H9 (cell line): ENCODE data around the gene VAV3. TPM values are rescaled to one million over a fixed set of nuclear protein-coding genes. Genes with fewer than 3 reads are reported as not detected.

ENCODE experiments used
- DNase-seq: peaks from one replicate; pipeline ENCODE4 v3.0.0-alpha.2; 2017
- H2AFZ ChIP-seq: one replicate; pipeline ENCODE4 v1.6.1; 2013; ENCODE audit warnings: mild to moderate bottlenecking, low read length, control low read depth, moderate library complexity
- H2AK5ac ChIP-seq: 2 replicates; pipeline ENCODE4 v1.6.1; 2013; ENCODE audit warnings: low read length, control low read depth, mixed read lengths; ENCODE audit not compliant: insufficient read length
- H2BK120ac ChIP-seq: one replicate; pipeline ENCODE4 v1.6.1; 2013; ENCODE audit warnings: low read depth, mild to moderate bottlenecking, low read length, control low read depth, inconsistent platforms; ENCODE audit not compliant: poor library complexity, severe bottlenecking
- H2BK12ac ChIP-seq: 2 replicates; pipeline ENCODE4 v1.6.1; 2013; ENCODE audit warnings: low read length, control low read depth, mixed read lengths, low read depth; ENCODE audit not compliant: insufficient read length
- H2BK15ac ChIP-seq: 2 replicates; pipeline ENCODE4 v1.6.1; 2013; ENCODE audit warnings: low read depth, low read length, control low read depth
- H2BK20ac ChIP-seq: one replicate; pipeline ENCODE4 v1.6.1; 2013; ENCODE audit warnings: low read depth, mild to moderate bottlenecking, low read length, control low read depth, inconsistent platforms; ENCODE audit not compliant: poor library complexity, severe bottlenecking
- H2BK5ac ChIP-seq: 2 replicates; pipeline ENCODE4 v1.6.1; 2013; ENCODE audit warnings: low read length, control low read depth, mixed read lengths; ENCODE audit not compliant: insufficient read length
- H3K14ac ChIP-seq: 2 replicates; pipeline ENCODE4 v1.6.1; 2013; ENCODE audit warnings: low read length, control low read depth; ENCODE audit not compliant: insufficient read depth
- H3K18ac ChIP-seq: 2 replicates; pipeline ENCODE4 v1.6.1; 2013; ENCODE audit warnings: low read depth, mild to moderate bottlenecking, mixed read lengths, low read length, control low read depth; ENCODE audit not compliant: insufficient read length
- H3K23ac ChIP-seq: 2 replicates; pipeline ENCODE4 v1.6.1; 2013; ENCODE audit warnings: low read length, control low read depth, mixed read lengths, low read depth; ENCODE audit not compliant: insufficient read length
- H3K23me2 ChIP-seq: 2 replicates; pipeline ENCODE4 v1.6.1; 2013; ENCODE audit warnings: low read depth, mild to moderate bottlenecking, mixed read lengths, low read length, control low read depth; ENCODE audit not compliant: insufficient read length, poor library complexity, severe bottlenecking
- H3K27ac ChIP-seq: 2 replicates; pipeline ENCODE4 v1.5.1; 2013; ENCODE audit warnings: low read length, control low read depth, mixed read lengths, low read depth; ENCODE audit not compliant: insufficient read length
- H3K27me3 ChIP-seq: 2 replicates; pipeline ENCODE4 v1.6.1; 2013; ENCODE audit warnings: low read length, control low read depth, inconsistent platforms; ENCODE audit not compliant: insufficient read depth
- H3K4ac ChIP-seq: 2 replicates; pipeline ENCODE4 v1.6.1; 2013; ENCODE audit warnings: low read depth, mild to moderate bottlenecking, control low read depth, inconsistent platforms, low read length, moderate library complexity
- H3K4me1 ChIP-seq: 2 replicates; pipeline ENCODE4 v1.6.1; 2013; ENCODE audit warnings: low read length, control low read depth, inconsistent platforms; ENCODE audit not compliant: insufficient read depth
- H3K4me2 ChIP-seq: 2 replicates; pipeline ENCODE4 v1.6.1; 2013; ENCODE audit warnings: low read length, control low read depth, mixed read lengths; ENCODE audit not compliant: insufficient read length, insufficient read depth
- H3K56ac ChIP-seq: 2 replicates; pipeline ENCODE4 v1.6.1; 2013; ENCODE audit warnings: low read depth, mild to moderate bottlenecking, mixed read lengths, low read length, control low read depth; ENCODE audit not compliant: insufficient read length
- H3K79me1 ChIP-seq: 2 replicates; pipeline ENCODE4 v1.6.1; 2013; ENCODE audit warnings: low read depth, mild to moderate bottlenecking, moderate library complexity, low read length, control low read depth, inconsistent platforms; ENCODE audit not compliant: insufficient read depth, poor library complexity, severe bottlenecking
- H3K79me2 ChIP-seq: 2 replicates; pipeline ENCODE4 v1.6.1; 2013; ENCODE audit warnings: low read length, control low read depth, inconsistent platforms; ENCODE audit not compliant: insufficient read depth
- H3K9ac ChIP-seq: 2 replicates; pipeline ENCODE4 v1.6.1; 2013; ENCODE audit warnings: low read length, control low read depth, mixed read lengths; ENCODE audit not compliant: insufficient read length; ENCODE audit errors: extremely low read depth
- H3K9me3 ChIP-seq: one replicate; pipeline ENCODE4 v1.6.1; 2013; ENCODE audit warnings: low read depth, low read length, inconsistent platforms; ENCODE audit not compliant: control insufficient read depth
- H3T11ph ChIP-seq: one replicate; pipeline ENCODE4 v1.6.1; 2013; ENCODE audit warnings: mild to moderate bottlenecking, low read length, control low read depth, inconsistent platforms
- H4K20me1 ChIP-seq: one replicate; pipeline ENCODE4 v1.6.1; 2013; ENCODE audit not compliant: control insufficient read depth, insufficient read length, insufficient read depth
- H4K5ac ChIP-seq: 2 replicates; pipeline ENCODE4 v1.6.1; 2013; ENCODE audit warnings: low read depth, mild to moderate bottlenecking, mixed read lengths, low read length, control low read depth; ENCODE audit not compliant: insufficient read length
- H4K8ac ChIP-seq: replicated peaks from 2 replicates; pipeline ENCODE4 v1.6.1; 2013; ENCODE audit warnings: low read length, control low read depth, mixed read lengths, low read depth; ENCODE audit not compliant: insufficient read length
- H4K91ac ChIP-seq: 2 replicates; pipeline ENCODE4 v1.6.1; 2013; ENCODE audit warnings: low read depth, mild to moderate bottlenecking, moderate library complexity, mixed read lengths, low read length, control low read depth; ENCODE audit not compliant: insufficient read length
- H3K27ac Mint-ChIP-seq, 3 experiments: 2 replicates in 2 of 3; 3 replicates in 1 of 3; pipeline ENCODE4 v1.8.0; 2020 to 2021; ENCODE audit warnings: mixed read lengths in 3 of 3, mild to moderate bottlenecking in 1 of 3, moderate library complexity in 1 of 3
- H3K27me3 Mint-ChIP-seq: 2 replicates; pipeline ENCODE4 v1.8.0; 2021; ENCODE audit warnings: low read depth, mild to moderate bottlenecking, moderate library complexity, mixed read lengths
- H3K36me3 Mint-ChIP-seq, 3 experiments: 2 replicates in 2 of 3; 3 replicates in 1 of 3; pipeline ENCODE4 v1.8.0; 2020 to 2021; ENCODE audit warnings: low read depth in 3 of 3, mixed read lengths in 3 of 3; ENCODE audit not compliant: insufficient read depth in 1 of 3
- H3K4me1 Mint-ChIP-seq, 2 experiments: 2 replicates each; pipeline ENCODE4 v1.8.0; 2020; ENCODE audit warnings: mixed read lengths in 2 of 2
- H3K4me3 Mint-ChIP-seq, 2 experiments: 2 replicates in 1 of 2; 3 replicates in 1 of 2; pipeline ENCODE4 v1.8.0; 2020 to 2021; ENCODE audit warnings: mild to moderate bottlenecking in 2 of 2, mixed read lengths in 2 of 2, moderate library complexity in 1 of 2
- H3K9me3 Mint-ChIP-seq, 2 experiments: 2 replicates in 1 of 2; 3 replicates in 1 of 2; pipeline ENCODE4 v1.8.0; 2020; ENCODE audit warnings: mild to moderate bottlenecking in 2 of 2, mixed read lengths in 2 of 2, moderate library complexity in 1 of 2
- WGBS: extraction: QIAGEN DNeasy Blood & Tissue Kit; methylation state at CpG from one replicate; pipeline ENCODE4 v1.1.7; 2013; ENCODE audit warnings: missing lambda C conversion rate, low lambda C conversion rate, mixed read lengths; ENCODE audit not compliant: insufficient read length; ENCODE audit errors: extremely low coverage; 5-methylcytosine and 5-hydroxymethylcytosine counted together
- total RNA-seq: library from RNA; stranded (reverse); gene quantifications from 2 replicates; pipeline ENCODE4 v1.2.1, GENCODE V29; 2021
- TF ChIP-seq, protein P1 (sequence below): fragments of 200-600 bp; sonication (generic); conservative IDR thresholded peaks from 3 replicates; pipeline ENCODE4 v1.8.0; 2021; ENCODE audit warnings: antibody characterized with exemption, mild to moderate bottlenecking

VAV3 gene
- total RNA-seq, 1 experiment from 2014 or later = 5.1 TPM

DNA sequence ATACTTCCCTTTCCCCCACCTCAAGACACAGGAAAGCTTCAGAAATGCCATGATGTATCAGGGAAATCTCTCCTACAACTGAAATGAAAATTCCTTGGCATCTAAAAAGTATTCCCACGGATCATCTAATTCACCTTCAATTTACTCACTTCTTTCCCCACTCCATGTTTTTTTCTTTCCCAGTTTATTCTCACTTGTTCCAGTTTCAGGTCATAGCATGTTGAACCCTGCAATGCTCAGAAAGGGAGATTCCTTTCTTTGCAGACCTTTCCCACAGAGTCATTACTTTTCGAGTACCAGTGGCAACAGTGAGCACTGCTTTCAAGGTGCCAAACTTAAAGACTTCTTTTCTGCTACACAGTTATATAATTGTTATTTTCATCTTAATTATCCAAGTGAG is 305.0 kb downstream of the VAV3 start:
- TF ChIP-seq, protein P1, sequence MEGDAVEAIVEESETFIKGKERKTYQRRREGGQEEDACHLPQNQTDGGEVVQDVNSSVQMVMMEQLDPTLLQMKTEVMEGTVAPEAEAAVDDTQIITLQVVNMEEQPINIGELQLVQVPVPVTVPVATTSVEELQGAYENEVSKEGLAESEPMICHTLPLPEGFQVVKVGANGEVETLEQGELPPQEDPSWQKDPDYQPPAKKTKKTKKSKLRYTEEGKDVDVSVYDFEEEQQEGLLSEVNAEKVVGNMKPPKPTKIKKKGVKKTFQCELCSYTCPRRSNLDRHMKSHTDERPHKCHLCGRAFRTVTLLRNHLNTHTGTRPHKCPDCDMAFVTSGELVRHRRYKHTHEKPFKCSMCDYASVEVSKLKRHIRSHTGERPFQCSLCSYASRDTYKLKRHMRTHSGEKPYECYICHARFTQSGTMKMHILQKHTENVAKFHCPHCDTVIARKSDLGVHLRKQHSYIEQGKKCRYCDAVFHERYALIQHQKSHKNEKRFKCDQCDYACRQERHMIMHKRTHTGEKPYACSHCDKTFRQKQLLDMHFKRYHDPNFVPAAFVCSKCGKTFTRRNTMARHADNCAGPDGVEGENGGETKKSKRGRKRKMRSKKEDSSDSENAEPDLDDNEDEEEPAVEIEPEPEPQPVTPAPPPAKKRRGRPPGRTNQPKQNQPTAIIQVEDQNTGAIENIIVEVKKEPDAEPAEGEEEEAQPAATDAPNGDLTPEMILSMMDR = no peak
- Histone ChIP-seq H3K9ac (no peak overlapping the region), H2BK15ac (no peak overlapping the region), H3K56ac (no peak overlapping the region), H2AK5ac (no peak overlapping the region), H3K4me1 (no peaks in the 10 kb centered on the region), H3K9me3 (no peaks in the 10 kb centered on the region), H2BK120ac (no peak overlapping the region), H3K14ac (no peak overlapping the region), H3K79me1 (no peaks in the 10 kb centered on the region), H3K23me2 (no peaks in the 10 kb centered on the region), H4K91ac (no peak overlapping the region), H4K20me1 (no peaks in the 10 kb centered on the region), H2BK5ac (no peak overlapping the region), H3T11ph (no peak overlapping the region), H2BK20ac (no peak overlapping the region), H4K8ac (no peak overlapping the region), H3K27ac (no peak overlapping the region), H3K79me2 (no peaks in the 10 kb centered on the region), H2AFZ (no peak overlapping the region), H4K5ac (no peak overlapping the region), H3K4me2 (no peak overlapping the region), H3K23ac (no peak overlapping the region), H3K18ac (no peak overlapping the region), H2BK12ac (no peak overlapping the region), H3K27me3 (no peaks in the 10 kb centered on the region), H3K4ac (no peak overlapping the region)
- WGBS = no CpG with 5 or more reads among the region's 2 CpGs
- Mint-ChIP-seq H3K27me3 (no peaks in the 10 kb centered on the region), H3K4me3 (no peak overlapping the region), H3K9me3 (no peaks in the 10 kb centered on the region), H3K27ac (peak overlapping the region in 1 of 3 experiments; percentile 15; a peak in 1 of 7 replicates), H3K4me1 (no peaks in the 10 kb centered on the region), H3K36me3 (no peaks in the 10 kb centered on the region)
- no peak for DNase-seq
